GM10248 (cell line): ENCODE data around the gene USP24.

Experiments
- CTCF ChIA-PET: fragments of 300-600 bp; sonication (Branson Sonifier 250); formaldehyde crosslinking; extraction: SDS; loops from one replicate; lab custom pipeline; 2021; ENCODE audit warnings: antibody characterized with exemption; lab: Yijun Ruan, JAX
- POLR2A ChIA-PET: fragments of 350-650 bp; sonication (Branson Sonifier 250); formaldehyde crosslinking; extraction: SDS; loops from one replicate; lab custom pipeline; 2020; ENCODE audit warnings: antibody characterized with exemption; lab: Yijun Ruan, JAX
- DNase-seq: peaks from one replicate; pipeline ENCODE4 v3.0.0; 2012; ENCODE audit errors: extremely low spot score
- TF ChIP-seq, protein P1 (sequence below): IDR thresholded peaks from 2 replicates; pipeline ENCODE4 v1.5.1; 2012; ENCODE audit warnings: mild to moderate bottlenecking, low read depth; ENCODE audit errors: extremely low read depth, missing control alignments, control extremely low read depth

The USP24 gene

DNA sequence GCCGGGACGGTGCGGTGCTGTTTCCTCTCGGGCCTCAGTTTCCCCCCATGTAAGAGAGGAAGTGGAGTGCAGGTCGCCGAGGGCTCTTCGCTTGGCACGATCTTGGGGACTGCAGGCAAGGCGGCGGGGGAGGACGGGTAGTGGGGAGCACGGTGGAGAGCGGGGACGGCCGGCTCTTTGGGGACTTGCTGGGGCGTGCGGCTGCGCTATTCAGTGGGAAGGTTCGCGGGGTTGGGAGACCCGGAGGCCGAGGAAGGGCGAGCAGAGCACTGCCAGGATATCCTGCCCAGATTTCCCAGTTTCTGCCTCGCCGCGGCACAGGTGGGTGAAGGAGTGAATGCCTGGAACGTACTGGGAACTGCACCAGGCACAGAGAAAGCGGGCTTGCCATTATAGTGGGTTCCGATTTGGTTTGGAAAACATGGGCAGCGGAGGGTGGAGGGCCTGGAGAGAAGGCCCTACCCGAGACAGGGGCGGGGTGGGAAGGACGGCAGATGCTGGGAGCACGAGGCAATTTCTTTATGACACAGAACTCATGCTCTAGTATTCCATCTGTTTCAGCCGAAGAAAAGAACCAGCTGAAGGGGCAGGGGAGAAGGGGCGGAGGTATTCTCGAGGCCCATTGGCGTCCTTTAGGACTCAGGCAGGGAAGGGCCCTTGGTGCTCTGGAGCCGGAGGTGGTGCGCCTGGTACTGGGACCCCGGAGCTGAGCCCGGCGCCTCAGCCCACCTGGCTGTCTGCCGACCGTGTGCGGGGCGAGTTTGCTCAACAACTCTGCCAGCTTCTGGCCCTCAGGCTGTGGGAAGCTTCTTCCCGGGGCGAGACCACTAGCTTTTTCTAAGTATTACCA is 174.9 kb downstream of the USP24 start:
- DNase-seq: no peak

DNA sequence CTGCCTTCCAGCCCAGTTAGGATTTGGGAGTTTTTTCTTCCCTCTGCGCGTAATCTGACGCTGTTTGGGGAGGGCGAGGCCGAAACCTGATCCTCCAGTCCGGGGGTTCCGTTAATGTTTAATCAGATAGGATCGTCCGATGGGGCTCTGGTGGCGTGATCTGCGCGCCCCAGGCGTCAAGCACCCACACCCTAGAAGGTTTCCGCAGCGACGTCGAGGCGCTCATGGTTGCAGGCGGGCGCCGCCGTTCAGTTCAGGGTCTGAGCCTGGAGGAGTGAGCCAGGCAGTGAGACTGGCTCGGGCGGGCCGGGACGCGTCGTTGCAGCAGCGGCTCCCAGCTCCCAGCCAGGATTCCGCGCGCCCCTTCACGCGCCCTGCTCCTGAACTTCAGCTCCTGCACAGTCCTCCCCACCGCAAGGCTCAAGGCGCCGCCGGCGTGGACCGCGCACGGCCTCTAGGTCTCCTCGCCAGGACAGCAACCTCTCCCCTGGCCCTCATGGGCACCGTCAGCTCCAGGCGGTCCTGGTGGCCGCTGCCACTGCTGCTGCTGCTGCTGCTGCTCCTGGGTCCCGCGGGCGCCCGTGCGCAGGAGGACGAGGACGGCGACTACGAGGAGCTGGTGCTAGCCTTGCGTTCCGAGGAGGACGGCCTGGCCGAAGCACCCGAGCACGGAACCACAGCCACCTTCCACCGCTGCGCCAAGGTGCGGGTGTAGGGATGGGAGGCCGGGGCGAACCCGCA is 175.7 kb downstream of the USP24 start, which contains the start of gene PCSK9:
PCSK9 (plus strand) TSS at position 207 of the 741 bp plus-strand sequence; CDS start at position 497, 290 bp downstream.
- ChIA-PET POLR2A (no interaction called here), CTCF (interaction anchor here (0.9 kb wide), 1 partner anchor 17 kb away, joined by 3 read pairs; no protein-coding TSS in a partner anchor)
- DNase-seq: no peak
- TF ChIP-seq, protein P1, sequence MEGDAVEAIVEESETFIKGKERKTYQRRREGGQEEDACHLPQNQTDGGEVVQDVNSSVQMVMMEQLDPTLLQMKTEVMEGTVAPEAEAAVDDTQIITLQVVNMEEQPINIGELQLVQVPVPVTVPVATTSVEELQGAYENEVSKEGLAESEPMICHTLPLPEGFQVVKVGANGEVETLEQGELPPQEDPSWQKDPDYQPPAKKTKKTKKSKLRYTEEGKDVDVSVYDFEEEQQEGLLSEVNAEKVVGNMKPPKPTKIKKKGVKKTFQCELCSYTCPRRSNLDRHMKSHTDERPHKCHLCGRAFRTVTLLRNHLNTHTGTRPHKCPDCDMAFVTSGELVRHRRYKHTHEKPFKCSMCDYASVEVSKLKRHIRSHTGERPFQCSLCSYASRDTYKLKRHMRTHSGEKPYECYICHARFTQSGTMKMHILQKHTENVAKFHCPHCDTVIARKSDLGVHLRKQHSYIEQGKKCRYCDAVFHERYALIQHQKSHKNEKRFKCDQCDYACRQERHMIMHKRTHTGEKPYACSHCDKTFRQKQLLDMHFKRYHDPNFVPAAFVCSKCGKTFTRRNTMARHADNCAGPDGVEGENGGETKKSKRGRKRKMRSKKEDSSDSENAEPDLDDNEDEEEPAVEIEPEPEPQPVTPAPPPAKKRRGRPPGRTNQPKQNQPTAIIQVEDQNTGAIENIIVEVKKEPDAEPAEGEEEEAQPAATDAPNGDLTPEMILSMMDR: no peak

More for the DNA sequence above, 174.9 kb downstream of the USP24 start:
- ChIA-PET POLR2A (no interaction called here), CTCF (interaction anchor here (0.9 kb wide), 1 partner anchor 18 kb away, joined by 3 read pairs; no protein-coding TSS in a partner anchor)
- TF ChIP-seq, protein P1: no peak

DNA sequence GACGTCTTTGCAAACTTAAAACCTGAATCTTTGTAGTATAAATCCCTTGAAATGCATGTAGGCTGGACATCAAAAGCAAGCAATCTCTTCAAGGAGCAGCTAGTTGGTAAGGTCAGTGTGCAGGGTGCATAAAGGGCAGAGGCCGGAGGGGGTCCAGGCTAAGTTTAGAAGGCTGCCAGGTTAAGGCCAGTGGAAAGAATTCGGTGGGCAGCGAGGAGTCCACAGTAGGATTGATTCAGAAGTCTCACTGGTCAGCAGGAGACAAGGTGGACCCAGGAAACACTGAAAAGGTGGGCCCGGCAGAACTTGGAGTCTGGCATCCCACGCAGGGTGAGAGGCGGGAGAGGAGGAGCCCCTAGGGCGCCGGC is 176.2 kb downstream of the USP24 start:
- TF ChIP-seq, protein P1: no peak
- POLR2A ChIA-PET: no interaction called here
- no peak for DNase-seq
- CTCF ChIA-PET: interaction anchor here (0.9 kb wide), 1 partner anchor 17 kb away, joined by 3 read pairs; no protein-coding TSS in a partner anchor

DNA sequence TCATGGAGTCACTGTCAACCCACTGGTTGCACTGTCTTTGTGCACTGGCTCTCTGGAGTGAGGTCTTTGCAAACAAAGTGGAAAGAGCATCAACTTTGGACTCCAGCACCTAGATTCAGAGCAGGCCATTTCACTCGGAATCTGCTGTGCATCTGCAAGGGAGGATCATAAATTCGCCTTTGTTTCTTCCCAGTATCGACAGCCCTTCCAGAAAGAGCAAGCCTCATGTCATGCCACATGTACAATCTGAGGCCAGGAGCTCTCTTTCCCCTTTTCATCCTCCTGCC is 176.7 kb downstream of the USP24 start:
- ChIA-PET CTCF (no interaction called here), POLR2A (no interaction called here)
- no peak for DNase-seq
- TF ChIP-seq, protein P1: no peak

DNA sequence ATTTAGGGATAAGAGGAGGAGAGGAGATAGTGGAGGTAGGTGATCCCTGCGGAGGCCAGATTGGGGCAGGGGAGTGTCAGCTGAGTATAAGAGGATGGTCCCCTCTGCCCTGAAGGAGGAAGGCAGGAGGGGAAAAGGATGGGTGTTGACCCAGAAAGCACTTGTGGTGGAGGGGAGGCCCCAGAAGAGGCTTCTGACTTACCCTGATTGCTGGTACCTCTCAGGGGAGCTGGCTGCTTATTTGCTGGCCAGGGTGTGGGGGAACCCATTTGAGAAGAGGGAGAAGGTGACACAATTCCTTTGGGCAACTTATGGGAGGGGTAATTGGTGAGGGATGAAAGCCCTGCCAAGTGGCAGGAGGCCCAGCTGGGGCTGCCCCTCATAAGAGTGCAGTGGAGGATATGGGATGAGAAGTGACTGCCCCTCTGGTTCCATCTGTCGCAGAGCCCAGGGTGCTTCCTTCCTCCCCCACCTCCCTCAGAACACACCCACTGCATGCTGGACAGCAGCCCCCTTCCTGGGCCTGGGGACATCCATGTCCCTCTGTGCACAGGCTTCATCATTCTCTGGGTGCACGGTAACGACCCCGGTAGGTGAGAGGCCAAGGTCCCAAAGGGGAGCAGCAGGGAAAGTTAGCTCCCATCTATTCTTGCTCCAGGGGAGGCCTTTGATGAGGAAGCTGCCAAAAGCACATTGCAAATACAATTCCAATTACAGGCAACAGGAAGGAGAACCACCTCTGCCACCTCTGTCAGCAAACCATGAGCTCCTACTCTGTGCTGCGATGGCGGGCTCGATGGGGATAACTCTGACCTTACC is 177.2 kb downstream of the USP24 start:
- ChIA-PET POLR2A (no interaction called here), CTCF (no interaction called here)
- TF ChIP-seq, protein P1: no peak
- no peak for DNase-seq

DNA sequence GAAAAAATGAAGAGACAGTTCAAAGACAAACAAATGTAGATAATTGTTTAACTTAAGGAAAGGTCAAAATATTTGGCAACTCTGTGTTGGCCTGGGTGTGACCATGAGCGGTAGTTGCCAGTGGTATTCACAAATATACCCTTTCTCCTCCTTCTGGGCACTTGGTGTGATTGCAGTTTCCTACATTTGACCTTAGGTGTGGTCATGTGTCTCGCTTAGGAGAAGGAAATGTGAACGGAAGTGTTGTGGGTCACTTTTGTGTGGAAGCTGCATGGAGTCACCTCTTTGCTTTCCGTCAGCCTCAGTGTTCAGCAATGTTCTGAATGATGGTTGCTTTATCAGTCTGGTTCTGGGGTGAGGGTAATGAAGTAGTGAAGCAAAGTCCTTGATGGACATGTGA is 179.3 kb downstream of the USP24 start:
- POLR2A ChIA-PET: no interaction called here
- CTCF ChIA-PET: interaction anchor here (0.8 to 5.0 kb wide), 3 partner anchors 9 to 91 kb away, joined by 3 to 29 read pairs (median 6); no protein-coding TSS in a partner anchor
- TF ChIP-seq, protein P1: no peak
- DNase-seq: no peak
